HepG2 (cell line): ENCODE results near the gene GABRR3. TPM values are rescaled to one million over a fixed set of nuclear protein-coding genes. Genes with fewer than 3 reads are reported as not detected.

Experiments used
- ARNT2 ChIP-seq: sonication (generic); formaldehyde crosslinking; IDR thresholded peaks from 2 replicates; pipeline ENCODE4 v1.8.0; 2022; ENCODE audit warnings: mild to moderate bottlenecking, low read depth, missing genetic modification reagents, moderate library complexity
- CREM ChIP-seq, 2 experiments: sonication (generic) in 1 of 2; formaldehyde crosslinking in 1 of 2; IDR thresholded peaks; 2 replicates each; pipeline versions ENCODE4 v1.4.0 to v1.6.1; 2016 to 2020; ENCODE audit warnings: antibody characterized with exemption in 1 of 2, mild to moderate bottlenecking in 1 of 2, missing genetic modification reagents in 1 of 2
- DMAP1 ChIP-seq: IDR thresholded peaks from 2 replicates; pipeline ENCODE4 v1.6.1; 2016
- ELF3 ChIP-seq: IDR thresholded peaks from 2 replicates; pipeline ENCODE4 v1.6.1; 2016; ENCODE audit warnings: missing genetic modification reagents, missing compliant biosample characterization
- FOXO1 ChIP-seq: sonication (generic); formaldehyde crosslinking; IDR thresholded peaks from 2 replicates; pipeline ENCODE4 v1.4.0; 2020; ENCODE audit warnings: missing genetic modification reagents
- GFI1 ChIP-seq: sonication (generic); formaldehyde crosslinking; IDR thresholded peaks from 2 replicates; pipeline ENCODE4 v1.5.0; 2020; ENCODE audit warnings: missing genetic modification reagents, mild to moderate bottlenecking, borderline replicate concordance
- KDM5B ChIP-seq: sonication (generic); formaldehyde crosslinking; IDR thresholded peaks from 2 replicates; pipeline ENCODE4 v1.4.0; 2020; ENCODE audit warnings: missing genetic modification reagents, mild to moderate bottlenecking, borderline replicate concordance
- MATR3 ChIP-seq: sonication (generic); formaldehyde crosslinking; IDR thresholded peaks from 2 replicates; pipeline ENCODE4 v1.4.0; 2020; ENCODE audit warnings: missing genetic modification reagents
- MZF1 ChIP-seq: sonication (generic); formaldehyde crosslinking; IDR thresholded peaks from 2 replicates; pipeline ENCODE4 v1.8.1; 2023; ENCODE audit warnings: mild to moderate bottlenecking, missing genetic modification reagents, borderline replicate concordance
- NKX3-1 ChIP-seq: sonication (generic); formaldehyde crosslinking; IDR thresholded peaks from 2 replicates; pipeline ENCODE4 v1.5.0; 2020; ENCODE audit warnings: missing genetic modification reagents
- NR2F1 ChIP-seq, 2 experiments: fragments of 450-650 bp in 1 of 2; formaldehyde crosslinking in 1 of 2; IDR thresholded peaks; 2 replicates each; pipeline versions ENCODE4 v1.5.0 to v1.6.1; 2016 to 2020; ENCODE audit warnings: mild to moderate bottlenecking in 1 of 2, missing compliant biosample characterization in 1 of 2, missing genetic modification reagents in 1 of 2, moderate library complexity in 1 of 2
- POLR2G ChIP-seq: fragments of 200-400 bp; formaldehyde crosslinking; IDR thresholded peaks from 2 replicates; pipeline ENCODE4 v1.6.1; 2018; ENCODE audit warnings: mild to moderate bottlenecking, low read depth, low read length, moderate library complexity
- RBFOX2 ChIP-seq: fragments of 200-400 bp; formaldehyde crosslinking; IDR thresholded peaks from 2 replicates; pipeline ENCODE4 v1.6.1; 2017; ENCODE audit warnings: low read depth, mild to moderate bottlenecking, low read length
- SAP130 ChIP-seq: IDR thresholded peaks from 2 replicates; pipeline ENCODE4 v1.6.1; 2016; ENCODE audit warnings: low read depth
- SIX4 ChIP-seq: sonication (generic); formaldehyde crosslinking; IDR thresholded peaks from 2 replicates; pipeline ENCODE4 v1.4.0; 2020; ENCODE audit warnings: missing genetic modification reagents
- SKI ChIP-seq: fragments of 450-650 bp; IDR thresholded peaks from one replicate; pipeline ENCODE4 v1.6.1; 2018; ENCODE audit warnings: mild to moderate bottlenecking; ENCODE audit not compliant: partially characterized antibody
- STAT5B ChIP-seq: sonication (generic); formaldehyde crosslinking; IDR thresholded peaks from 2 replicates; pipeline ENCODE4 v1.4.0; 2020; ENCODE audit warnings: missing genetic modification reagents
- U2AF2 ChIP-seq: fragments of 200-400 bp; formaldehyde crosslinking; IDR thresholded peaks from 2 replicates; pipeline ENCODE4 v1.6.1; 2017; ENCODE audit warnings: low read depth, mild to moderate bottlenecking, low read length
- ZBTB20 ChIP-seq: sonication (generic); formaldehyde crosslinking; IDR thresholded peaks from 2 replicates; pipeline ENCODE4 v1.8.1; 2023; ENCODE audit warnings: missing genetic modification reagents, low read depth, mild to moderate bottlenecking, borderline replicate concordance
- ZMYM4 ChIP-seq: sonication (generic); formaldehyde crosslinking; IDR thresholded peaks from 2 replicates; pipeline ENCODE4 v1.8.1; 2023; ENCODE audit warnings: mild to moderate bottlenecking, missing genetic modification reagents
- ZNF138 ChIP-seq: sonication (generic); formaldehyde crosslinking; IDR thresholded peaks from 2 replicates; pipeline ENCODE4 v1.5.0; 2020; ENCODE audit warnings: mild to moderate bottlenecking, low read depth, missing genetic modification reagents
- ZNF17 ChIP-seq: sonication (generic); formaldehyde crosslinking; IDR thresholded peaks from 2 replicates; pipeline ENCODE4 v1.5.0; 2020; ENCODE audit warnings: mild to moderate bottlenecking, missing genetic modification reagents
- ZNF577 ChIP-seq: sonication (generic); formaldehyde crosslinking; IDR thresholded peaks from 2 replicates; pipeline ENCODE4 v1.4.0; 2020; ENCODE audit warnings: mild to moderate bottlenecking, low read depth, missing genetic modification reagents, borderline replicate concordance
- ZNF761 ChIP-seq: sonication (generic); formaldehyde crosslinking; conservative IDR thresholded peaks from 2 replicates; pipeline ENCODE4 v1.4.0; 2020; ENCODE audit warnings: mild to moderate bottlenecking, missing genetic modification reagents
- ZSCAN29 ChIP-seq: sonication (generic); formaldehyde crosslinking; conservative IDR thresholded peaks from 2 replicates; pipeline ENCODE4 v1.4.0; 2020; ENCODE audit warnings: mild to moderate bottlenecking, missing genetic modification reagents
- polyA plus RNA-seq, 8 experiments: library from polyadenylated mRNA; depleted of rRNA in 3 of 8; stranded (reverse) in 7 of 8; unstranded in 1 of 8; fragments of >200 nt; fragmentation: Illumina TruSeq in 4 of 8; extraction: Trizol in 4 of 8; gene quantifications; 2 replicates each; pipeline versions ENCODE4 v1.2.1 to v1.2.3, GENCODE V29; 2011 to 2016; ENCODE audit warnings: low read depth in 4 of 8, missing spikeins in 1 of 8, mixed read lengths in 1 of 8; ENCODE audit not compliant: insufficient read depth in 1 of 8
- total RNA-seq, 5 experiments: library from RNA; depleted of rRNA; stranded (reverse); fragments of >200 nt; fragmentation: Illumina TruSeq; extraction: Trizol; gene quantifications; 2 replicates each; pipeline ENCODE4 v1.2.3, GENCODE V29; 2016; ENCODE audit warnings: low read depth in 1 of 5
- TF ChIP-seq, protein P1 (sequence below): sonication (generic); formaldehyde crosslinking; IDR thresholded peaks from 2 replicates; pipeline ENCODE4 v1.5.1; 2020; ENCODE audit warnings: missing genetic modification reagents, mild to moderate bottlenecking, borderline replicate concordance
- TF ChIP-seq, protein P2 (sequence below): sonication (generic); formaldehyde crosslinking; IDR thresholded peaks from 2 replicates; pipeline ENCODE4 v1.4.0; 2020; ENCODE audit warnings: missing genetic modification reagents

Gene GABRR3
- total and polyA plus RNA-seq, 2 of the 13 experiments (the other 11 are each of a cell fraction or from before 2014, with no cell fraction given), result 0.42 to 0.83 TPM

DNA sequence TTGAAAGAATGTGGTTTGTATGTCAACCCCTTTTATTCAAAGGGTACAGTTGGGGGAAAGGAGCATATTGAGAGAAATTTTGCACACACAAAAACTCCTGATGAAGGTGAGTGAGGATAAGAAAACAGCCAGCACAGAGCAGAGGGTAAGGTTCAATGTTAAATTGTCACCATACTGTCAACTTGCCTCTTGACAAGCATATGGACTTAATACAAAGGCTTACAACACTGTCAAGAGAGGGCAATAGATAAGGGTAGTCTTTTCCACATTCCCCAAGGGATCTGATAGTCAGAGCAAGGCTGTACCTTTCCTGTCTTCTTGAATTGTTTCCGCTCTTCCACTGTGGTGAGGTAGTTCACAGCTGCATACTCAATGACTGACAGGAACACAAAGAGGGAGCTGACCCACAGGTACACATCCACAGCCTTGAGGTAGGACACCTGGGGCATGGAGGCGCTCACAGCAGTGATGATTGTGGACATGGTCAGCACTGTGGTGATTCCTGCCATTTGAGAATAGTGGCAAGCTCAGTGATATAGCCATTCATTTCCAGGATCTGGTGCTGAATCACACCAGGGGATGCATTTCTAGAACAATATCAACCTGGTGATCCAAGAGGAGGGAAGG lies 42.5 kb downstream of the GABRR3 start (continued):
- no peak for TF ChIP-seq MATR3 (CRISPR knock-in tag)
- no peak for TF ChIP-seq NKX3-1 (CRISPR knock-in tag)
- no peak for TF ChIP-seq SIX4 (CRISPR knock-in tag)
- TF ChIP-seq, protein P1, sequence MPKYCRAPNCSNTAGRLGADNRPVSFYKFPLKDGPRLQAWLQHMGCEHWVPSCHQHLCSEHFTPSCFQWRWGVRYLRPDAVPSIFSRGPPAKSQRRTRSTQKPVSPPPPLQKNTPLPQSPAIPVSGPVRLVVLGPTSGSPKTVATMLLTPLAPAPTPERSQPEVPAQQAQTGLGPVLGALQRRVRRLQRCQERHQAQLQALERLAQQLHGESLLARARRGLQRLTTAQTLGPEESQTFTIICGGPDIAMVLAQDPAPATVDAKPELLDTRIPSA (CRISPR knock-in tag), result no peak
- TF ChIP-seq ZSCAN29 (CRISPR knock-in tag), result no peak
- TF ChIP-seq ARNT2 (CRISPR knock-in tag), result no peak
- TF ChIP-seq CREM (IDR thresholded peaks at IDR 0.05), result no peak; the same call in 1 of the 2 replicates
- TF ChIP-seq CREM (CRISPR knock-in tag; IDR thresholded peaks at IDR 0.05), result no peak
- TF ChIP-seq FOXO1 (CRISPR knock-in tag), result no peak
- no peak for TF ChIP-seq KDM5B
- TF ChIP-seq RBFOX2, result no peak
- TF ChIP-seq GFI1, result 0 out of 2 replicates have a peak, but pooled peaks have one; percentile 36
- TF ChIP-seq ZBTB20 (CRISPR knock-in tag), result peak; percentile 82; the same call in 1 of the 2 replicates
- TF ChIP-seq ZNF17 (CRISPR knock-in tag), result no peak
- no peak for TF ChIP-seq POLR2G
- TF ChIP-seq STAT5B (CRISPR knock-in tag), result no peak
- no peak for TF ChIP-seq ZNF138 (CRISPR knock-in tag)
- TF ChIP-seq ZNF577 (CRISPR knock-in tag), result no peak
- TF ChIP-seq ZMYM4 (CRISPR knock-in tag), result peak; percentile 35
- peak; percentile 67 for TF ChIP-seq SAP130 (CRISPR knock-in tag)
- TF ChIP-seq, protein P2, sequence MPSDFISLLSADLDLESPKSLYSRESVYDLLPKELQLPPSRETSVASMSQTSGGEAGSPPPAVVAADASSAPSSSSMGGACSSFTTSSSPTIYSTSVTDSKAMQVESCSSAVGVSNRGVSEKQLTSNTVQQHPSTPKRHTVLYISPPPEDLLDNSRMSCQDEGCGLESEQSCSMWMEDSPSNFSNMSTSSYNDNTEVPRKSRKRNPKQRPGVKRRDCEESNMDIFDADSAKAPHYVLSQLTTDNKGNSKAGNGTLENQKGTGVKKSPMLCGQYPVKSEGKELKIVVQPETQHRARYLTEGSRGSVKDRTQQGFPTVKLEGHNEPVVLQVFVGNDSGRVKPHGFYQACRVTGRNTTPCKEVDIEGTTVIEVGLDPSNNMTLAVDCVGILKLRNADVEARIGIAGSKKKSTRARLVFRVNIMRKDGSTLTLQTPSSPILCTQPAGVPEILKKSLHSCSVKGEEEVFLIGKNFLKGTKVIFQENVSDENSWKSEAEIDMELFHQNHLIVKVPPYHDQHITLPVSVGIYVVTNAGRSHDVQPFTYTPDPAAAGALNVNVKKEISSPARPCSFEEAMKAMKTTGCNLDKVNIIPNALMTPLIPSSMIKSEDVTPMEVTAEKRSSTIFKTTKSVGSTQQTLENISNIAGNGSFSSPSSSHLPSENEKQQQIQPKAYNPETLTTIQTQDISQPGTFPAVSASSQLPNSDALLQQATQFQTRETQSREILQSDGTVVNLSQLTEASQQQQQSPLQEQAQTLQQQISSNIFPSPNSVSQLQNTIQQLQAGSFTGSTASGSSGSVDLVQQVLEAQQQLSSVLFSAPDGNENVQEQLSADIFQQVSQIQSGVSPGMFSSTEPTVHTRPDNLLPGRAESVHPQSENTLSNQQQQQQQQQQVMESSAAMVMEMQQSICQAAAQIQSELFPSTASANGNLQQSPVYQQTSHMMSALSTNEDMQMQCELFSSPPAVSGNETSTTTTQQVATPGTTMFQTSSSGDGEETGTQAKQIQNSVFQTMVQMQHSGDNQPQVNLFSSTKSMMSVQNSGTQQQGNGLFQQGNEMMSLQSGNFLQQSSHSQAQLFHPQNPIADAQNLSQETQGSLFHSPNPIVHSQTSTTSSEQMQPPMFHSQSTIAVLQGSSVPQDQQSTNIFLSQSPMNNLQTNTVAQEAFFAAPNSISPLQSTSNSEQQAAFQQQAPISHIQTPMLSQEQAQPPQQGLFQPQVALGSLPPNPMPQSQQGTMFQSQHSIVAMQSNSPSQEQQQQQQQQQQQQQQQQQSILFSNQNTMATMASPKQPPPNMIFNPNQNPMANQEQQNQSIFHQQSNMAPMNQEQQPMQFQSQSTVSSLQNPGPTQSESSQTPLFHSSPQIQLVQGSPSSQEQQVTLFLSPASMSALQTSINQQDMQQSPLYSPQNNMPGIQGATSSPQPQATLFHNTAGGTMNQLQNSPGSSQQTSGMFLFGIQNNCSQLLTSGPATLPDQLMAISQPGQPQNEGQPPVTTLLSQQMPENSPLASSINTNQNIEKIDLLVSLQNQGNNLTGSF, result no peak
- no peak for TF ChIP-seq U2AF2
- TF ChIP-seq ELF3 (CRISPR knock-in tag), result 0 out of 2 replicates have a peak, but pooled peaks have one; percentile 0
- no peak for TF ChIP-seq MZF1
- TF ChIP-seq SKI, result no peak
- no peak for TF ChIP-seq NR2F1 (CRISPR knock-in tag; IDR thresholded peaks at IDR 0.05)
- TF ChIP-seq DMAP1 (CRISPR knock-in tag), result no peak
- TF ChIP-seq ZNF761 (CRISPR knock-in tag), result no peak
